IPS DF 6.9 (cell line): ENCODE results near the gene FOS.

Experiments used
- DNase-seq: peaks from one replicate; pipeline ENCODE4 v3.0.0-alpha.2; 2013; ENCODE audit warnings: low read depth, low spot score
- H3K27ac ChIP-seq: one replicate; pipeline ENCODE4 v1.5.1; 2013; ENCODE audit warnings: low read length, control low read depth
- H3K27me3 ChIP-seq: 2 replicates; pipeline ENCODE4 v1.6.1; 2013; ENCODE audit warnings: mild to moderate bottlenecking, low read length; ENCODE audit not compliant: control insufficient read depth, insufficient read depth
- H3K36me3 ChIP-seq: 2 replicates; pipeline ENCODE4 v1.6.1; 2013; ENCODE audit warnings: low read length; ENCODE audit not compliant: control insufficient read depth, insufficient read depth
- H3K4me1 ChIP-seq: 2 replicates; pipeline ENCODE4 v1.6.1; 2013; ENCODE audit warnings: low read length; ENCODE audit not compliant: control insufficient read depth, insufficient read depth
- H3K4me3 ChIP-seq: 2 replicates; pipeline ENCODE4 v1.5.1; 2013; ENCODE audit warnings: mild to moderate bottlenecking, low read length
- H3K9me3 ChIP-seq: 2 replicates; pipeline ENCODE4 v1.6.1; 2013; ENCODE audit warnings: low read length, inconsistent platforms; ENCODE audit not compliant: control insufficient read depth, insufficient read depth
- WGBS: extraction: QIAGEN DNeasy Blood & Tissue Kit; methylation state at CpG from one replicate; pipeline ENCODE4 v1.1.7; 2013; ENCODE audit warnings: mixed read lengths, missing lambda C conversion rate; ENCODE audit not compliant: insufficient read length, insufficient coverage; 5-methylcytosine and 5-hydroxymethylcytosine counted together

FOS gene

DNA sequence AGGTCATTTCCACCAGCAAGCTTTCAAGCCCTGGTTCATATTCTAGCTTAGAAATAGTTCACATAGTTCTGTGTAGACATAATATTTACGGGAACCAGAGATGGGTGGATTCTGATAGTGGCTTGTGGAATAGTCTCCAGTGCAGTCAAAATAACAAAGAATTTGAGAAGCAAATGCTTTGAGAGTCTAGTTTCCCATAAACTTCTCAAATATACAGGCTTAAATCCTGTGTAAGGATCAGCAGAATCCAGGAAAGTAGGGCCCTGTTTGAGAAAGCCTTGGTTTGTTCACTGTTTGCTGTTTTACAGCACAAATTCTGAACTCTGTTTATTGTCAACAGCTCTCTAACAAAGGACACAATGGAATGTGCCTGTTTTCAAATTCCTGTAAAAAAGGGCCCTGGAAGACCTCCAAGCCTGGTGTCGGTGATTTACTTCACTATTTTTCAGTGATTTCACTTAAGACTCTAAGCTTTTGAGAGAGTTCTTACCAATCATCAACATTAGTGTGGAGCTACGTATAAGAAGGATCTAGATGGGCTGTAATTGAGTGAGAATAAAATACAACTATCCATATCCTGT lies 11.4 kb upstream of the FOS start:
- no CpG with 5 or more reads among the region's 3 CpGs for WGBS
- Histone ChIP-seq H3K27me3 (no peaks in the 10 kb centered on the region), H3K4me1 (0 out of 2 replicates have a peak, but pooled peaks cover 2% of the 10 kb centered on the region), H3K4me3 (no peak overlapping the region), H3K9me3 (no peaks in the 10 kb centered on the region), H3K36me3 (no peaks in the 10 kb centered on the region), H3K27ac (no peak overlapping the region)
- no peak for DNase-seq

DNA sequence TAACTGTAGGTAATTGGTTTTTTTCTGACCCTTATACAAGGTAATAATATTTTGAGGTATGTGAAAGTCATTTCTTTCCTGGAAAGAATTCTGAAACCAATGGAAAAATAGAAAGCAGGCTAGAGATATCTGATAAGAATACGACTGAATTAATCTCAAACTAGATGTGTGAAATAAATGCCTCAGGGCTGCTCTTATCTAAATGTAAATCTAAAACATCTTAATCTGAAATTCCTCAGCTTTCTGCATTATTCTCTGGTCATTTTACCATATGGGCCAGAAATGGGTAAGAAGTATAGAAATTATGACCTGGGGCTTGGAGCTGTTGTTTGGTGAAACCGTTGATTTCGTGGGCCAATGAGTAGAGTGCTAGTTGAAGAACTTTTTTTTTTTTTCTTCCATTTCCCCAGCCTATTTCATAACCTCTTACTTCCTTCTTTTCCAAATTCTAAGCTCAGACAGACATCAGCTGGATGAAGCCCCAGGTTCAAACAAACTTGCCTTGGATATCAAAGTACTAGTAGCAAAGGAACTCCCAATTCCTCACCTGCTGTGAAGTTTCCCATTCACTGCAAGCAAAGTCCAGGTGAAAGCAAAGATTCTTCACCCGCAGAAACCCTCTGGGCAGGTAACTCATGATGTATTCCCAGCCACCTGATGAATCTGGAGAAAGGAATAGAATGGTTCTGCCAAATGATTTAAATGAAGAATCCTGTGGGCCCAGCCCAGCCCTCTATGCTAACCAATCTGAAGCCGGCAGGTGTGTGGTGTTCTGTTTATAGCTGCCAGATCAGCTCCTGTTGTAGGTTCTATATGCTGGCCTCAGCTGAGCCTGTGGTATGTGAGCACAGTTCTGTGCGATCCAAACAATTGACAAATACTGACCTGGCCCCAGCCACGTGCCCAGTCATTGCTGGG lies 9.7 kb upstream of the FOS start:
- WGBS: no CpG with 5 or more reads among the region's 7 CpGs
- no peak for DNase-seq
- Histone ChIP-seq H3K36me3 (no peaks in the 10 kb centered on the region), H3K27me3 (no peaks in the 10 kb centered on the region), H3K27ac (no peak overlapping the region), H3K4me3 (no peak overlapping the region), H3K4me1 (0 out of 2 replicates have a peak, but pooled peaks cover 2% of the 10 kb centered on the region), H3K9me3 (no peaks in the 10 kb centered on the region)

DNA sequence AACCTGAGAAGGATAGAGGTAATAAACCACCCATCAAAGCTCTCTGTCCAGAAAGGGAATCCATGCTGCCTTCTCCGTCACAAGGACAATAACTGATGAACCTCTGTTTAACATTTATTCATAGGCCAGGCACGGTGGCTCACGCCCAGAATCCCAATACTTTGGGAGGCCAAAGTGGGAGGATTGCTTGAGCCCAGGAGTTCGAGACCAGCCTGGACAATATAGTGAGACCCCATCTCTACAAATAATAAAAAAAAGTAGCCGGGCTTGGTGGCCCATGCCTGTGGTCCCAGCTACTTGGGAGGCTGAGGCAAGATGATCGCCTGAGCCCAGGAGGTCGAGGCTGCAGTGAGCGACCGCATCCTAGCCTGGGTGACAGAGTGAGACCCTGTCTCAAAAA lies 7.1 kb upstream of the FOS start:
- no CpG with 5 or more reads among the region's 9 CpGs for WGBS
- H3K36me3 ChIP-seq: no peaks in the 10 kb centered on the region
- no peaks in the 10 kb centered on the region for H3K9me3 ChIP-seq

DNA sequence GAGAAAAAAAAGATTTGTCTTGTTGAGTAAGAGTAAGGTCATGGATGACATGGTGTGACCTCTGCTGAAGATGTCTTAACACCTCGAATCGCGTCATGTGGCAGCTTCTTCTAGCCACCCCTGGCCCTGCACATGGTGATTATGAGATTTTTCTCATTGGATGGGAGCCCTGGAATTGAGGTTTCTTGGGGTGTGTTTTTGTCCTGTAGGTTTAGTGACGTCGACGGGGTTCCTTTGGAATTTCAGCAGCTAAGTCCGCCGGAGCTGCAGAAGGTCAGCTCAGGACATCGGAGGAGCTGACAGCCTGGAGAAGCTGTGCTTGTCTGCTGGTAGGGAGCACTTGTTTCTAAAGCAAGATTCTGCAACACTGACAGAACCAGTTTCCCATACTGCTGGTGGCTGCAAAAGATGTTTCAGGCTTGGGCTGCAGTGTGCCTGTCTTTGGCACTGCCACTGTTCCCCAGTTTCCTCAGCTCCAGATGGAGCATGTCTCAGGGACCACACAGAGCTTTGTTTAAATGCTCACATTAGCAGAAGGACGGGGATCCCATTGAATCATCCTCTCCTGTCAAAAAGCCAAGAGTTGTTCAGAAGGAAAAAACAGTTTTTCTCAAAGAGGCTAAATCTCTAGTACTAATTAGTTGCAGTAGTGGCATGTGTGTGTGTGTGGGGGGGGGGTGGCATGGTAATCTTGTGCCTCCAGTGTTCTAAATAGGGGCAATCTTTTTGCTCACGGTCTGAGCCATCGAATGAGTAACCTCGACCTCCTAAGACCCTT lies 5.2 kb upstream of the FOS start:
- no CpG with 5 or more reads among the region's 13 CpGs for WGBS
- Histone ChIP-seq H3K27me3 (no peaks in the 10 kb centered on the region; the same call in 1 of the 2 replicates), H3K4me1 (0 out of 2 replicates have a peak, but pooled peaks cover 2% of the 10 kb centered on the region), H3K27ac (no peak overlapping the region), H3K4me3 (no peak overlapping the region), H3K9me3 (no peaks in the 10 kb centered on the region), H3K36me3 (no peaks in the 10 kb centered on the region)
- no peak for DNase-seq

More for the DNA sequence above, 7.1 kb upstream of the FOS start:
- Histone ChIP-seq H3K27ac (no peak overlapping the region), H3K4me1 (0 out of 2 replicates have a peak, but pooled peaks cover 2% of the 10 kb centered on the region), H3K27me3 (no peaks in the 10 kb centered on the region; the same call in 1 of the 2 replicates), H3K4me3 (no peak overlapping the region)
- DNase-seq: no peak

DNA sequence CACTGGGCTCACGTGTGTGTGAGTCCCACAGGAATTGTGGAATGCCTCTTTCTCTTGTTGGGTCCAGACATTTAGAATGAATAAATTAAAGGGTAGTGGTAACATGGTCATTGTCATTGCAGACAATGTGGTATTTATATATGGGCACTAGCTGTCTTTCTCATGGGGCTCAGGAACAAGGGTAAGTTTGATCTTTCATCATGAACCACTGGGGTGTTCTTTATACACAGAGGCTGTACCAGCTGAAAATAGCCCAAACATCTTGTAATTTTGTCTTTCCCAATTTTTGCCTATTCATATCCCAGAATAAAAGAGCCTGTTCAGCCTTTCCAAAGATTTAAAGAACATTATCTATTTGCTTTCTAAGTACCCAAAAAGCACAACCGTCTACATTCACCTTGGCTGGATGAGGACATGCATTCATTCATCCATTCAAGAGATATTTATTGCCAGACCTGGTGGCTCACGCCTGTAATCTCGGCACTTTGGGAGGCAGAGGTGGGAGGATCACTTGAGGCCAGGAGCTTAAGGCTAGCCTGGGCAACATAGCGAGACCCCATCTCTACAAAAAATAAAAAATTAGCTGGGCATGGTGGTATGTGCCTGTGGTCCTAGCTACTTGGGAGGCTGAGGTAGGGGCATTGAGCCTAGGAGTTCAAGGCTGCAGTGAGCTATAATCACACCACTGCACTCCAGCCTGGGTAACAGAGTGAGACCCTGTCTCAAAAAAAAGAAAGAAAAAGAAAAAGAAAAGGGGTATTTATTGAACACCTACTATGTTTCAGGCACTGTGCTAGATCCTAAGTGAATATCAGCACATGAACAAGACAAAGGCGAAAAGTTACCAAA lies 4.4 kb upstream of the FOS start:
- Histone ChIP-seq H3K36me3 (no peaks in the 10 kb centered on the region), H3K4me1 (0 out of 2 replicates have a peak, but pooled peaks cover 1% of the 10 kb centered on the region), H3K27ac (no peak overlapping the region), H3K4me3 (no peak overlapping the region), H3K27me3 (no peaks in the 10 kb centered on the region; the same call in 1 of the 2 replicates), H3K9me3 (no peaks in the 10 kb centered on the region)
- no CpG with 5 or more reads among the region's 6 CpGs for WGBS
- DNase-seq: no peak

DNA sequence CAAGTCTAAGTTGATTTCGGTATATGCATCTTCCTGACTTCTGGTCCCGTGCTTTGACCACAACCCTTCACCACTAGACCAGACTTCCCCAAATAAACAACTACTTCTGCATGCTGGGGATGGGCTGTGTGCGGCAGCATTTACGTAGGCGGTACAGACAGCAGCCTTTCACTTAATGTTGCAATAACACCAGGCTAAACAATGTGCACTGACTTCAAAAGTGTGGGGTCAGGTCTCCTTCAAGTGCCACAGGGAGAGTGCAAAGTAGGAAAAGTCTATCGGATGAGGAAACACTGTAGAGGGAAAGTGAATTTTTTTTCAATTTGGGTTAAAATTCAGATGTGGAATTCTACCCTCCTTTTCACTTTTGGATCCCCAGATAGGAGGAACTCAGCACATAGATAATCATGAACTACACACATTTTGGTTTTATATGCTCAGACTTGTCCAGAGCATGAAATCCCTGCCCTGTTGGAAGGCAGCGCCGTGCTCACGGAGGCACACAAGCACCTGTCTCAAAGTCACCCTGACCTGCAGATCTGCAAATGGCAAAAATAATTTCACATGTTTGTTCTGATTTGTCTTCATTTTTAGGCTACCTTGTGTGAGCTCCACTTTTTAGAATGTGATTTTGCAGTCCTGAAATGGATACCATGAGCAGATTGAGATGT lies 3.6 kb upstream of the FOS start:
- H3K27ac ChIP-seq: no peak overlapping the region
- no peaks in the 10 kb centered on the region for H3K4me1 ChIP-seq
- no peaks in the 10 kb centered on the region for H3K36me3 ChIP-seq
- no peaks in the 10 kb centered on the region; the same call in 1 of the 2 replicates for H3K27me3 ChIP-seq
- DNase-seq: no peak
- no peaks in the 10 kb centered on the region for H3K9me3 ChIP-seq
- no CpG with 5 or more reads among the region's 9 CpGs for WGBS
- no peak overlapping the region for H3K4me3 ChIP-seq

DNA sequence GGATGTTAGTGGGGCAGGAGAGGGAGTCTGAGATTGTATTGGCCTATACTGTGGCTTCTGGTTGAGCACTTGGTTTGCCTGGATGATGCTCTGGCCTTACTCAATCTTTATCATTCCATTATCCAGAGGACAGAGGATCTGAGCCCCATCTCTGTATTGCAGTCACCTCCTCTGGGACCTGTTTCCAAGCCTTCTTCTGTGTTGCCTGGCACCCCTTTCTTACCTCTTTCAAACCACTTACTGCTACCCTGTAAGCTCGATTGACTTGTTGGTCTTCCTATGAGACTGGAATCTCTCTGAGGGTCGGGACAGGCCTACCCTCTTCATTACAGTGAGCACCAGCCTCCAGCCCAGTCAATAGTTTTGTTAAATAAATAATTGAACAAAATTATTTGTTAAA lies 3.0 kb upstream of the FOS start:
- H3K4me1 ChIP-seq: no peaks in the 10 kb centered on the region
- no peak for DNase-seq
- H3K9me3 ChIP-seq: no peaks in the 10 kb centered on the region
- H3K36me3 ChIP-seq: no peaks in the 10 kb centered on the region
- H3K4me3 ChIP-seq: no peak overlapping the region
- H3K27ac ChIP-seq: no peak overlapping the region
- no CpG with 5 or more reads among the region's 2 CpGs for WGBS
- H3K27me3 ChIP-seq: no peaks in the 10 kb centered on the region; the same call in 1 of the 2 replicates

DNA sequence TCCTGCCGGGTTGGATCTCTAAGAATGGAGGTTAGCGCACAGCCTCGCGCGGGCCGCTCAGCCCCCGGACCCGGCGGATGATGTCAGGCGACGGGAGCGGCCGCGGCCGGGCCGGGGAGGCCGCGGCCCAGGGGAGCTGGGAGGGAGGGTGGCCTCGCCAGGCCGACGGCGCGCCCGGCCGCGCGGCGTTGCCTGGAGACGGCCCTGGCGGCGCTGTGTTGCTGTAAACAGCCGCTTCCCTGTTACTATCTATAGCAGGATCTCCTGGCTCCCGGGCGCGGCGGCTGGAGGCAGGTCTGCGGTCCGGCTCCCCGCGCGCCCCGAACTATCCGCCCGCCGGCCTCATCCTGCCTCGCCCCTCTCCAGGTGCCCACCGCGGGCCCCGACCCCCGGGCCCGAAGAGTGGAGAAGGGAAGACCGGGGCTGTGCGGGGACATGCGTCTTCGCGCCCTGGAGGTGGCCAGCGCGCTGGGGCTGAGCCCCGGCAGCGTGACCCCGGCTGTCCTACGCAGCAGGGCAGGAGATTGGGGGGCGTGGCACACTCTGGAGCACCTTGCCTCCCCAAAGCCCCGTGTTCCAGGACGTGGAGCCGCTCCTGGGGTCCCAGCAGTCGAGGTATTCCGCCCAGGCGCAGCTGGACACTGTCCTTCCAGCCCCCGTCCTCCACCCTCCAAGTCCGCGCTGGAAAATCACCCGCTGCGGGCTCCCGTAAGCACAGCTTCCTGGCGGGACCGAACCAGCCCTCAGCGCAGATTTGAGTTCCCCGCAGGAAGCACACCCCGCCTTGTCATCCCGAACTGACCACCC lies 1.4 kb upstream of the FOS start:
- H3K27me3 ChIP-seq: no peaks in the 10 kb centered on the region; the same call in 1 of the 2 replicates
- no peaks in the 10 kb centered on the region for H3K9me3 ChIP-seq
- H3K4me3 ChIP-seq: peak overlapping the region; percentile 32; the same call in 1 of the 2 replicates
- H3K36me3 ChIP-seq: peaks cover 6% of the 10 kb centered on the region; the same call in 1 of the 2 replicates
- no peak overlapping the region for H3K27ac ChIP-seq
- WGBS: no CpG with 5 or more reads among the region's 81 CpGs
- no peak for DNase-seq
- H3K4me1 ChIP-seq: peaks cover 2% of the 10 kb centered on the region; the same call in 1 of the 2 replicates
